ENCODE results near the gene AFG3L2.

DNA sequence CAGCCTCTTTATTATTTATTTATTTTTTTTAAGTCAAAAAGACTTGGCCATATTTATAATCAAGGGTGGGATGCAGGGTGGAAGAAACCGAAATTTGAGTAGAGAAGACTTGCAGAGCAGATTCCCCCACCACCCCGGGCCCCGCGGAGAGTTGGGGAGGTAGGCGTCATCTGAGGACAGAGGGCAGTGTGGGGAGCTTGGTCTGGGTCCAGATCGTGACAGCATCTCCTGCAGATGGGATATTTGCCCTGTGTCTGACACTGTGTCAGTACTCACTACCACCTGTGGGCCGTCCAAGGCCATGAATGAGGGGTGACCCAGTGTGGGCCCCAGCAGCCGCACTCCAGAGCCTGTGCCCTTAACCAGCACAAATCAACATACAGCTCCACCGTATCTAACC, 20.2 kb upstream of the AFG3L2 start:
- TF ChIP-seq, protein P1, sequence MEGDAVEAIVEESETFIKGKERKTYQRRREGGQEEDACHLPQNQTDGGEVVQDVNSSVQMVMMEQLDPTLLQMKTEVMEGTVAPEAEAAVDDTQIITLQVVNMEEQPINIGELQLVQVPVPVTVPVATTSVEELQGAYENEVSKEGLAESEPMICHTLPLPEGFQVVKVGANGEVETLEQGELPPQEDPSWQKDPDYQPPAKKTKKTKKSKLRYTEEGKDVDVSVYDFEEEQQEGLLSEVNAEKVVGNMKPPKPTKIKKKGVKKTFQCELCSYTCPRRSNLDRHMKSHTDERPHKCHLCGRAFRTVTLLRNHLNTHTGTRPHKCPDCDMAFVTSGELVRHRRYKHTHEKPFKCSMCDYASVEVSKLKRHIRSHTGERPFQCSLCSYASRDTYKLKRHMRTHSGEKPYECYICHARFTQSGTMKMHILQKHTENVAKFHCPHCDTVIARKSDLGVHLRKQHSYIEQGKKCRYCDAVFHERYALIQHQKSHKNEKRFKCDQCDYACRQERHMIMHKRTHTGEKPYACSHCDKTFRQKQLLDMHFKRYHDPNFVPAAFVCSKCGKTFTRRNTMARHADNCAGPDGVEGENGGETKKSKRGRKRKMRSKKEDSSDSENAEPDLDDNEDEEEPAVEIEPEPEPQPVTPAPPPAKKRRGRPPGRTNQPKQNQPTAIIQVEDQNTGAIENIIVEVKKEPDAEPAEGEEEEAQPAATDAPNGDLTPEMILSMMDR (IDR thresholded peaks at IDR 0.05) = no peak
- TF ChIP-seq POLR2A (IDR thresholded peaks at IDR 0.05) = no peak

Data from right lobe of liver (tissue), 4 donors.